Caco-2 (cell line): ENCODE results near the gene CHM. TPM values are rescaled to one million over a fixed set of nuclear protein-coding genes. Genes with fewer than 3 reads are reported as not detected.
"Not testable (repeated sequence)": the region's sequence is repeated elsewhere in the genome, so short reads cannot be mapped to it uniquely, and the experiment has no call there.

Source experiments
- BruUV-seq: library from RNA; stranded (reverse); fragments of 400-500 nt; replicated peaks from 2 replicates; lab custom pipeline; 2021; lab: Mats Ljungman, UMichigan
- CTCF ChIA-PET: fragments of 300-600 bp; sonication (Branson Sonifier 250); formaldehyde crosslinking; loops from one replicate; lab custom pipeline; 2022; ENCODE audit warnings: antibody characterized with exemption; lab: Charles Lee
- POLR2A ChIA-PET: fragments of 300-600 bp; sonication (Branson Sonifier 250); formaldehyde crosslinking; loops from one replicate; lab custom pipeline; 2022; ENCODE audit warnings: antibody characterized with exemption; lab: Charles Lee
- DNase-seq, 2 experiments: peaks; one replicate each; pipeline versions ENCODE4 v3.0.0 to v3.0.0-alpha.2; 2020 to 2022
- H3K27me3 ChIP-seq: replicated peaks from 2 replicates; pipeline ENCODE4 v1.6.0; 2011; ENCODE audit warnings: low read length; ENCODE audit not compliant: control insufficient read depth, insufficient read depth
- H3K36me3 ChIP-seq: 2 replicates; pipeline ENCODE4 v1.5.1; 2011; ENCODE audit warnings: low read length; ENCODE audit not compliant: control insufficient read depth, insufficient read depth
- H3K4me1 ChIP-seq: fragments of 250-450 bp; sonication (Bioruptor Pico); 2 replicates; pipeline ENCODE4 v1.5.1; 2020; ENCODE audit warnings: mild to moderate bottlenecking
- H3K4me3 ChIP-seq: 2 replicates; pipeline ENCODE4 v1.5.1; 2011; ENCODE audit warnings: low read depth, mild to moderate bottlenecking, control low read depth, low read length
- H3K9me3 ChIP-seq: fragments of 250-450 bp; sonication (Bioruptor Pico); 2 replicates; pipeline ENCODE4 v1.5.1; 2020; ENCODE audit warnings: mild to moderate bottlenecking, moderate library complexity
- H3K27ac Mint-ChIP-seq: one replicate; pipeline ENCODE4 v1.8.0; 2022; ENCODE audit warnings: mixed read lengths; ENCODE audit not compliant: unreplicated experiment
- H3K27me3 Mint-ChIP-seq: one replicate; pipeline ENCODE4 v1.8.0; 2022; ENCODE audit warnings: mixed read lengths; ENCODE audit not compliant: insufficient read depth, unreplicated experiment
- H3K36me3 Mint-ChIP-seq: one replicate; pipeline ENCODE4 v1.8.0; 2022; ENCODE audit warnings: mild to moderate bottlenecking, mixed read lengths; ENCODE audit not compliant: insufficient read depth, unreplicated experiment
- H3K4me1 Mint-ChIP-seq: one replicate; pipeline ENCODE4 v1.8.0; 2022; ENCODE audit warnings: low read depth, mixed read lengths; ENCODE audit not compliant: unreplicated experiment
- H3K4me3 Mint-ChIP-seq: one replicate; pipeline ENCODE4 v1.8.0; 2022; ENCODE audit warnings: mild to moderate bottlenecking, moderate library complexity, mixed read lengths; ENCODE audit not compliant: unreplicated experiment
- H3K9me3 Mint-ChIP-seq: one replicate; pipeline ENCODE4 v1.8.0; 2022; ENCODE audit warnings: mixed read lengths; ENCODE audit not compliant: unreplicated experiment
- CTCF ChIP-seq, 2 experiments: fragments of 200-600 bp in 1 of 2; IDR thresholded peaks; 1 replicate in 1 of 2; 2 replicates in 1 of 2; pipeline versions ENCODE4 v1.5.1 to v1.8.0; 2011 to 2022; ENCODE audit warnings: antibody characterized with exemption in 1 of 2, control low read depth in 1 of 2, inconsistent platforms in 1 of 2, low read depth in 1 of 2, low read length in 1 of 2, mild to moderate bottlenecking in 1 of 2, moderate library complexity in 1 of 2; ENCODE audit not compliant: insufficient read depth in 1 of 2, severe bottlenecking in 1 of 2, unreplicated experiment in 1 of 2
- intact Hi-C: fragments of 100-400 bp; cut with micrococcal nuclease; formaldehyde crosslinking; loops from one replicate; pipeline ENCODE4 v1.10.0; 2022; ENCODE audit not compliant: unreplicated experiment
- total RNA-seq: library from RNA; stranded (reverse); gene quantifications from 2 replicates; pipeline ENCODE4 v1.2.3, GENCODE V29; 2022

Gene CHM
- total RNA-seq, 1 experiment from 2014 or later: 24.0 TPM

GRCh38 chrX:85980286-85980685 is 67.1 kb downstream of the CHM start:
- TF ChIP-seq CTCF (IDR thresholded peaks at IDR 0.05; ENCODE audit: insufficient read depth in 1 of 2, low read depth in 1 of 2, low read length in 1 of 2, severe bottlenecking in 1 of 2, unreplicated experiment in 1 of 2): no peak
- no peak for DNase-seq
- Mint-ChIP-seq H3K36me3 (no peaks in the 10 kb centered on the region), H3K27ac (no peak overlapping the region), H3K4me1 (no peaks in the 10 kb centered on the region), H3K27me3 (no peaks in the 10 kb centered on the region), H3K4me3 (no peak overlapping the region), H3K9me3 (no peaks in the 10 kb centered on the region)
- Histone ChIP-seq H3K4me1 (no peaks in the 10 kb centered on the region), H3K4me3 (no peak overlapping the region), H3K27me3 (no peaks in the 10 kb centered on the region), H3K36me3 (no peaks in the 10 kb centered on the region), H3K9me3 (no peaks in the 10 kb centered on the region)
- ChIA-PET CTCF (no interaction called here), POLR2A (no interaction called here)
- BruUV-seq: no TSS peak
- intact Hi-C loops: no loop called here

DNA sequence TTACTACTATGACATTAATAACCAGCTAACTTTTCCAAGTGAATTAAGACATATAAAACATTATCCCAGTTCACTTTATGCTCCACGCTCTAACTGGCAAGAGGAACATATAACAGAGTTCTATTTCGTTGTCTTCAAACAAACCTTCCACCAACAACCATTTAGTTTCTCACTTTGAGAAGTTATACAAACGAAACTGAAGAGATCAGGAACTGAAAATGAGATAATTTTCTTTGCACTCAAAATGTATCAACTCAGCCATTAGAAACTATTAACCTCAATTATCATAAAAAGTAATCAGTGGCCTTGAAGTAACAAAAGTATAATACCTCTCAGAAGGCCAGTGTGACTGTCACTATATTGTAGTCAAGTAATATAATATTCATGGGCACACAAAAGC is 70.1 kb downstream of the CHM start:
- POLR2A ChIA-PET: no interaction called here
- CTCF ChIA-PET: no interaction called here
- no peaks in the 10 kb centered on the region for H3K9me3 ChIP-seq
- intact Hi-C loops: no loop called here
- Mint-ChIP-seq H3K9me3 (no peaks in the 10 kb centered on the region), H3K4me1 (no peaks in the 10 kb centered on the region), H3K27me3 (no peaks in the 10 kb centered on the region), H3K27ac (no peak overlapping the region), H3K36me3 (peaks cover 4% of the 10 kb centered on the region), H3K4me3 (no peak overlapping the region)
- no peak for DNase-seq
- no peaks in the 10 kb centered on the region for H3K27me3 ChIP-seq
- BruUV-seq: no TSS peak
- H3K4me1 ChIP-seq: no peaks in the 10 kb centered on the region
- H3K4me3 ChIP-seq: no peak overlapping the region
- no peak for TF ChIP-seq CTCF (IDR thresholded peaks at IDR 0.05; ENCODE audit: insufficient read depth in 1 of 2, low read depth in 1 of 2, low read length in 1 of 2, severe bottlenecking in 1 of 2, unreplicated experiment in 1 of 2)
- no peaks in the 10 kb centered on the region for H3K36me3 ChIP-seq

- H3K4me1 ChIP-seq, H3K27me3 Mint-ChIP-seq, H3K36me3 ChIP-seq, H3K27ac Mint-ChIP-seq, H3K4me1 Mint-ChIP-seq, H3K36me3 Mint-ChIP-seq, POLR2A ChIA-PET, H3K9me3 Mint-ChIP-seq, DNase-seq, intact Hi-C loops, BruUV-seq, H3K9me3 ChIP-seq, H3K4me3 Mint-ChIP-seq, CTCF ChIA-PET, H3K4me3 ChIP-seq, H3K27me3 ChIP-seq: not testable (repeated sequence)
Observed at GRCh38 chrX:85972351-85972750, 75.0 kb downstream of the CHM start.

DNA sequence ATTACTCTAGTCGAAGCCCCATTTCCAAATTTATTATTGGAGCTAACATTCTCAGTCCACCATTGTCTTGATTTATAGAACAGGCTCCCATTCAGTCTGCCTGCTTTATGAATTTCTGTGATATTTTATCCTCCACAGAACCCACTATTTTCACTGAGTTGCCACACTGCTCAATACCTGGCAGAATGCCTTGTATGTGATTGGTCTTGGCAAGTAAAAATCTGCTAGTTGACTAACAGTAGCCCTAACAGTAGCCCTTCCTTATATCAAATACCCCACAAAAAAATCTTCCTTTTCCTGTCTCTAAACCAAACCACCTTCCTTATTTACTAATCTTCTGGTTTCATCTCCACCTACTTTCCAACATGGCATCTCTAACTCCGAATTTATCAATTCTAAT is 82.6 kb downstream of the CHM start:
- ChIA-PET POLR2A (no interaction called here), CTCF (no interaction called here)
- Histone ChIP-seq H3K4me3 (no peak overlapping the region), H3K4me1 (no peaks in the 10 kb centered on the region), H3K9me3 (no peaks in the 10 kb centered on the region), H3K36me3 (no peaks in the 10 kb centered on the region), H3K27me3 (no peaks in the 10 kb centered on the region)
- Mint-ChIP-seq H3K4me1 (no peaks in the 10 kb centered on the region), H3K27me3 (no peaks in the 10 kb centered on the region), H3K27ac (no peak overlapping the region), H3K4me3 (no peak overlapping the region), H3K9me3 (no peaks in the 10 kb centered on the region), H3K36me3 (peaks cover 5% of the 10 kb centered on the region)
- intact Hi-C loops: no loop called here
- TF ChIP-seq CTCF (IDR thresholded peaks at IDR 0.05; ENCODE audit: insufficient read depth in 1 of 2, low read depth in 1 of 2, low read length in 1 of 2, severe bottlenecking in 1 of 2, unreplicated experiment in 1 of 2): no peak
- BruUV-seq: no TSS peak
- no peak for DNase-seq
